GM12873 (cell line): Measurements from ENCODE around the gene DHCR7.

Experiments
- CTCF ChIP-seq: IDR thresholded peaks from 2 replicates; pipeline ENCODE4 v1.5.1; 2012; ENCODE audit warnings: low read depth, mild to moderate bottlenecking, moderate library complexity, low read length, control low read depth; ENCODE audit not compliant: insufficient read depth; ENCODE audit errors: missing control alignments

The DHCR7 gene

GRCh38 chr11:71447791-71448256 is 369 bp downstream of the DHCR7 start:
- TF ChIP-seq CTCF: no peak

DNA sequence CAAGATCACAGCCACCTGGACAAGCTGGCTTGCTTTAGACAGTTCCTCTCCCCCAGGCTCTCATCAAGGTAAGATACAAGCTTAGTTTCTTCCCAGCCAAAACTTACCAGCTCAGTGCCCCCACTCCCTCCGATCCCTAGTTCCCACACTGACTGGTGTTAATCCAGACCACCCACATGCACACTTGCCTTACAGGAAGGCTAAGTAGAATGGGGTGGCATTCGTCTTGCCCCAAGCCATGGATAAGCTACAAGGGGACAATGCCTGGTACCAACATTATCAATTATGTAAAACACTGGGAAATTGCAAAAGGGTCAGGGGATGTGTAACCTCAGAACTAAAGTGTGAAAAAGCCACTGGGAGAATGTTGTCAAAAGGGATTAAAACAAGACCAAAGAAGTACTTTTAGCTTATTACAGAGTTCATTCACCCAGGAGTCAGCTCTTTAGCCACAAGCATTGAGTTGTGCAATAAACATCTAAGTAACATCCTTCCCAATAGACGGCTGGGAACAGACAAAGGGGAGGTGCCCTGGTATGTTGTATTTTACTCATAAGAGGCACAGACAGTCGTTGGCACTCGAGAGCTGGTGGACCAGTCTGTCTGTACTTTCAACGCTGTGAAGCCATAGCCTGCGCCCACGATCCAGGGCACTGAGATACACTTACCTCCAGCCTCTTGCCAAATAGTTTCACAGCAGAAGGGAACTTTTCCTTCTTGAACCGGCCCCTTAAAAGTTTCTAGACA is 1.1 kb downstream of the DHCR7 start:
- no peak for TF ChIP-seq CTCF

- TF ChIP-seq CTCF: no peak
Observed at GRCh38 chr11:71446150-71446549, 2.0 kb downstream of the DHCR7 start.

DNA sequence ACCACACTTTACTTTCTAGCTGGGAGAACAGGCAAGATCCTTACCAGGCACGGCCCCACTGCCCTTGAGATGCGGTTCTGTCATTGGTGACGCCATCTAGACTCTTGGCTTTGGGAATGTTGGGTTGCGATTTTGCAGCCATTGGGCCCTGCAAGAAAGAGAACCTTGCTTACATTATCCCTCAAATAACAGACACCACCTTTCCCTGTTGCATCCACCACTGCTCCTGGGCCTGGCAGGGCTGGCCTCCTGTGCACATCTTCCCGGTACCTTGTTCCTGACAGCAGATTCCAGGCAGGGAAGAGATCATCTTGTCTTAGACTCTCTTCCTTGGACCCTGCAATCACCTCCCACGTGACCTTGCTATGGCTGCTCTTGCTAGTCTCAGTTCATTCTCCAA is 3.4 kb downstream of the DHCR7 start:
- TF ChIP-seq CTCF: no peak

- no peak for TF ChIP-seq CTCF
Observed at GRCh38 chr11:71443736-71444445, 4.3 kb downstream of the DHCR7 start.

DNA sequence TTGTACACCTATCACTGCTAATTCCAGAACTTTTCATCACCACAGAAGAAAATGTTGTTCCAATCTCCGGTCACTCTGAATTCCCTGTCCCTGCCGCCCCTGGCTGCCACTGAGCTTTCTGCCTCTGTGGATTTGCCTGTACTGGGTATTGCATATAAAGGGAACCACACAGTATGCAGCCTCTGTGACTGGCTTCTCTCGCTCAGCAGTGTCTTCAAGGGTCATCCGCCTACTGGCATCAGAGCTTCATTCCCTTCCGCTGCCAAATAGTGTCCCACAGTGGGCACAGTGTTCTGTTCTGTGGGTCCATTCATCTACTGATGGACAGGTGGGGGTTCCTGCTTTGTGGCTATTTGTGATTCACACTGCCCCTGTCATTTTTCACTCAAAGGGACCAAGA is 5.3 kb downstream of the DHCR7 start:
- no peak for TF ChIP-seq CTCF

GRCh38 chr11:71442123-71442522 is 6.1 kb downstream of the DHCR7 start:
- no peak for TF ChIP-seq CTCF
